ENCODE results near the gene STAT5B. TPM values are rescaled to one million over a fixed set of nuclear protein-coding genes. Genes with fewer than 3 reads are reported as not detected.
A peak's percentile ranks its signal among the peaks of the same experiment; 100 is the strongest.

STAT5B gene
- total and polyA plus RNA-seq, 9 of the 15 experiments (the other 6 are each of a cell fraction or from before 2014, with no cell fraction given): 20.8 to 176 (median 92.4) TPM

DNA sequence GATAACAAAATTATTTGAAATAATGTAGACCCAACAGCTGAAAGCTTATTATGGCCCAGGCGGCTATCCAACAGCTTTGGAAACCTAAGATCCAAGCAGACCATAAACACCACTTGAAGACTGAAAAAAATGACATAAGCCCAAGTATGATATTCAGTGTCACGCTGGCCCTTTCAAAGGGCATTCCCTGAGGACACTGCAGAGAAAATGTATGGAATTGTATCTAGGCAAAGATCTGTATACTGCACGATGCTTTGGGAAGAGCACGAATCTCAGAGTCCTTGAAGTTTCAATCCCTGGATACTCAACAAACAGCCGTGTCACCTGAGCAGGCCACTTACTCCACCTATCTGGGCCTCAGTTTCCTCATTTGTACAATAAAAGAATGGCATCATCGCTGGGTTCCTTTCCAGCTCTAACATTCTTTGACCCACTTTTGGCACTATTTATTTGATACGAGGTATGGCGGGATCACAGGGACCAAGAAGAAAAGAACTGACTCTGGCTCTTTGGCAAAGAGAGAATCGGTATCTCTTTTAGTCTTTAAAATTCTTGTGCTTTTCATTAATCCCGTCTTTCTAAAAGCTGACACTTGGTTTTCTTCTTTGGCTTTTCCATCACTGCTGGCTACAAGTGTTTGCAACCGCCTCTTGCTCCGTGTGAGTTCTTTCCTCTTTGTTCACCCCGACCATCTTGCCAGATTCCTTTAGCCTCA lies 1.2 kb downstream of the STAT5B start:
- Histone ChIP-seq H2AFZ (ENCODE audit: low read depth, low read length) (no peak overlapping the region), H3K79me2 (ENCODE audit: control insufficient read depth, insufficient read depth, low read length) (peaks cover 85% of the 10 kb centered on the region), H3K4me1 (replicated peaks in 1 of 2; ENCODE audit: control insufficient read depth in 2 of 2, insufficient read depth in 2 of 2, low read length in 2 of 2) (peaks cover 11 to 18% of the 10 kb centered on the region in 2 experiments), H3K9me1 (ENCODE audit: control insufficient read depth, insufficient read depth, low read length) (no peaks in the 10 kb centered on the region), H3K27me3 (ENCODE audit: control insufficient read depth in 2 of 2, insufficient read depth in 2 of 2, low read length in 2 of 2) (no peaks in the 10 kb centered on the region), H4K20me1 (replicated peaks; ENCODE audit: control insufficient read depth, insufficient read depth, low read length) (no peaks in the 10 kb centered on the region), H3K9ac (ENCODE audit: insufficient read depth in 1 of 2, low read depth in 2 of 2, low read length in 2 of 2) (peak overlapping the region; percentile 84 to 95), H3K4me2 (ENCODE audit: insufficient read depth, low read length) (peak overlapping the region; percentile 95), H3K27ac (ENCODE audit: extremely low read depth, low read depth, low read length) (peak overlapping the region; percentile 93), H3K4me3 (peak overlapping the region; percentile 81), H3K36me3 (ENCODE audit: control insufficient read depth, insufficient read depth, low read length) (peaks cover 42% of the 10 kb centered on the region), H3K9me3 (replicated peaks; ENCODE audit: control insufficient read depth, insufficient read depth, low read depth, low read length) (no peaks in the 10 kb centered on the region)
- ChIA-PET POLR2A (interaction anchor here (0.6 to 2.5 kb wide), 16 partner anchors 8 to 541 kb away, joined by 3 to 11 read pairs (median 4); partner anchors contain the start of genes STAT3 and STAT5A), CTCF (ENCODE audit: low intra/inter-chr PET ratio) (no interaction called here)
- intact Hi-C loops (cut with micrococcal nuclease) (loop anchor here (1.0 kb wide), 1 partner anchor 37 kb away; no protein-coding TSS in a partner anchor), in situ Hi-C loops (cut with MboI) (no loop called here)
- FAIRE-seq: peak; percentile 6
- WGBS (ENCODE audit: insufficient coverage, low coverage, missing lambda C conversion rate): under 1% methylated on average over 13 of the region's 13 CpGs
- DNase-seq (ENCODE audit: extremely low read depth in 1 of 4, low spot score in 3 of 4): no peak
- peak; percentile 9 for ATAC-seq
- BruUV-seq (replicated peaks): TSS peak; percentile 54
- TF ChIP-seq DDX20 (tag; IDR thresholded peaks at IDR 0.05; ENCODE audit: low read depth): no peak
- TF ChIP-seq BCOR (IDR thresholded peaks at IDR 0.05): 0 out of 2 replicates have a peak, but pooled peaks have one; percentile 44
- TF ChIP-seq ATF4 (CRISPR knock-in tag; IDR thresholded peaks at IDR 0.05): no peak
- peak; percentile 43; the same call in 1 of the 2 replicates for TF ChIP-seq ZNF316 (IDR thresholded peaks at IDR 0.05)
- 0 out of 2 replicates have a peak, but pooled peaks have one; percentile 0 for TF ChIP-seq SUPT5H (IDR thresholded peaks at IDR 0.05)
- peak; percentile 67; the same call in 1 of the 2 replicates for TF ChIP-seq POLR2AphosphoS2 (IDR thresholded peaks at IDR 0.05; ENCODE audit: low read length)
- TF ChIP-seq THRAP3 (IDR thresholded peaks at IDR 0.05; ENCODE audit: borderline replicate concordance): 0 out of 2 replicates have a peak, but pooled peaks have one; percentile 48
- TF ChIP-seq, protein P1, sequence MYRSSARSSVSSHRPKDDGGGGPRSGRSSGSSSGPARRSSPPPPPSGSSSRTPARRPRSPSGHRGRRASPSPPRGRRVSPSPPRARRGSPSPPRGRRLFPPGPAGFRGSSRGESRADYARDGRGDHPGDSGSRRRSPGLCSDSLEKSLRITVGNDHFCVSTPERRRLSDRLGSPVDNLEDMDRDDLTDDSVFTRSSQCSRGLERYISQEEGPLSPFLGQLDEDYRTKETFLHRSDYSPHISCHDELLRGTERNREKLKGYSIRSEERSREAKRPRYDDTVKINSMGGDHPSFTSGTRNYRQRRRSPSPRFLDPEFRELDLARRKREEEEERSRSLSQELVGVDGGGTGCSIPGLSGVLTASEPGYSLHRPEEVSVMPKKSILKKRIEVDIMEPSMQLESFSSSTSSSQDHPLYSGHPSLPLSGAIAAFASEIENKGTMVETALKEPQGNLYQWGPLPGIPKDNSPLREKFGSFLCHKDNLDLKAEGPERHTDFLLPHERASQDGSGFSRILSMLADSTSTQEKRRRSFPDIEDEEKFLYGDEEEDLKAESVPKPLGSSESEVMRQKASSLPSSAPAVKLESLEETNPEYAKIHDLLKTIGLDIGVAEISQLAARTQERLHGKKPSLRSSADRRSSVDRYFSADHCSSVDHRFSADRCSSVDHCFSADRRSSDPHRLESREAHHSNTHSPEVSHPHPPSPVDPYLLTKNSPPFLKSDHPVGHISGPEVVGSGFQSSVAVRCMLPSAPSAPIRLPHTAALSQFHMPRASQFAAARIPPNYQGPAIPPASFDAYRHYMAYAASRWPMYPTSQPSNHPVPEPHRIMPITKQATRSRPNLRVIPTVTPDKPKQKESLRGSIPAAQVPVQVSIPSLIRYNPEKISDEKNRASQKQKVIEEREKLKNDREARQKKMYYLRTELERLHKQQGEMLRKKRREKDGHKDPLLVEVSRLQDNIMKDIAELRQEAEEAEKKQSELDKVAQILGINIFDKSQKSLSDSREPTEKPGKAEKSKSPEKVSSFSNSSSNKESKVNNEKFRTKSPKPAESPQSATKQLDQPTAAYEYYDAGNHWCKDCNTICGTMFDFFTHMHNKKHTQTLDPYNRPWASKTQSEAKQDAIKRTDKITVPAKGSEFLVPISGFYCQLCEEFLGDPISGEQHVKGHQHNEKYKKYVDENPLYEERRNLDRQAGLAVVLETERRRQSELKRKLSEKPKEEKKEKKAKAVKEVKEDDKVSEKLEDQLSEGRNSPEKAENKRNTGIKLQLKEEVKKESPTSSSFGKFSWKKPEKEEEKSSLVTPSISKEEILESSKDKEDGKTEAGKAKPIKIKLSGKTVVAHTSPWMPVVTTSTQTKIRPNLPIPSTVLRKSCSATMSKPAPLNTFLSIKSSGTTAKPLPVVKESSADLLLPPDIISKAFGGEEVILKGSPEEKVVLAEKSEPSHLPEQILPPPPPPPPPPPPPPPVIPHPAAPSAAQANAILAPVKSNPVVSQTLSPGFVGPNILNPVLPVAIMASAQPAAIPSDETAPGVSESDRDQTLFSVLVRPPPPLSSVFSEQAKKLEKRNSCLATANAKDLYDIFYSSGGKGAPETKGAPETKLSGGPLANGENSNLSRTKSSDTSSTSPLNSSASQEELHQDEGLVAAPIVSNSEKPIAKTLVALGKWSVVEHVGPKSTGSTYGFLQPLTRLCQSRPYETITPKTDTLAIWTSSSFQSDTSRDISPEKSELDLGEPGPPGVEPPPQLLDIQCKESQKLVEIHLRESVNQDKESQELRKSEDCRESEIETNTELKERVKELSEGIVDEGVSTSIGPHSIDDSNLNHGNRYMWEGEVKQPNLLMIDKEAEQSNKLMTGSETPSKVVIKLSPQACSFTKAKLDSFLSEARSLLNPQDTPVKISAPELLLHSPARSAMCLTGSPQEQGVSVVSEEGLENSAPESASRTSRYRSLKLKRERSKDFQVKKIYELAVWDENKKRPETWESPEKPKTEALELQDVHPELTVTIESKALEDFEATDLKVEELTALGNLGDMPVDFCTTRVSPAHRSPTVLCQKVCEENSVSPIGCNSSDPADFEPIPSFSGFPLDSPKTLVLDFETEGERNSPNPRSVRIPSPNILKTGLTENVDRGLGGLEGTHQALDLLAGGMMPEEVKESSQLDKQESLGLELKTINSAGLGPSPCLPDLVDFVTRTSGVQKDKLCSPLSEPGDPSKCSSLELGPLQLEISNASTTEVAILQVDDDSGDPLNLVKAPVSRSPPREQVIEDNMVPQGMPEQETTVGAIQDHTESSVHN (IDR thresholded peaks at IDR 0.05; ENCODE audit: borderline replicate concordance in 1 of 2, low read depth in 1 of 2): 0 out of 4 replicates have a peak, but pooled peaks of 1 of the 2 experiments have one; percentile 42
- TF ChIP-seq, protein P2, sequence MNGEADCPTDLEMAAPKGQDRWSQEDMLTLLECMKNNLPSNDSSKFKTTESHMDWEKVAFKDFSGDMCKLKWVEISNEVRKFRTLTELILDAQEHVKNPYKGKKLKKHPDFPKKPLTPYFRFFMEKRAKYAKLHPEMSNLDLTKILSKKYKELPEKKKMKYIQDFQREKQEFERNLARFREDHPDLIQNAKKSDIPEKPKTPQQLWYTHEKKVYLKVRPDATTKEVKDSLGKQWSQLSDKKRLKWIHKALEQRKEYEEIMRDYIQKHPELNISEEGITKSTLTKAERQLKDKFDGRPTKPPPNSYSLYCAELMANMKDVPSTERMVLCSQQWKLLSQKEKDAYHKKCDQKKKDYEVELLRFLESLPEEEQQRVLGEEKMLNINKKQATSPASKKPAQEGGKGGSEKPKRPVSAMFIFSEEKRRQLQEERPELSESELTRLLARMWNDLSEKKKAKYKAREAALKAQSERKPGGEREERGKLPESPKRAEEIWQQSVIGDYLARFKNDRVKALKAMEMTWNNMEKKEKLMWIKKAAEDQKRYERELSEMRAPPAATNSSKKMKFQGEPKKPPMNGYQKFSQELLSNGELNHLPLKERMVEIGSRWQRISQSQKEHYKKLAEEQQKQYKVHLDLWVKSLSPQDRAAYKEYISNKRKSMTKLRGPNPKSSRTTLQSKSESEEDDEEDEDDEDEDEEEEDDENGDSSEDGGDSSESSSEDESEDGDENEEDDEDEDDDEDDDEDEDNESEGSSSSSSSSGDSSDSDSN (IDR thresholded peaks at IDR 0.05; ENCODE audit: borderline replicate concordance in 1 of 2, low read depth in 2 of 2, low read length in 2 of 2): peak in 1 of 2 experiments; percentile 10; a peak in 1 of 4 replicates

All from K562 (cell line).